Ovary (tissue), 3 donors: ENCODE measurements around the gene TXK.

ENCODE experiments used
- EP300 ChIP-seq: sonication (generic); formaldehyde crosslinking; IDR thresholded peaks from one replicate; pipeline ENCODE4 v1.6.1; 2017; ENCODE audit warnings: antibody characterized with exemption
- TF ChIP-seq, protein P1 (sequence below), 3 donors: fragments of 450-650 bp in 2 of 3; fragments of 200-600 bp in 1 of 3; IDR thresholded peaks; one replicate each; pipeline versions ENCODE4 v1.5.1 to v1.8.0; 2016 to 2022; ENCODE audit warnings: antibody characterized with exemption in 3 of 3, mild to moderate bottlenecking in 1 of 3
- donor health status: DM: no; HTN: no; CAD: no.

DNA sequence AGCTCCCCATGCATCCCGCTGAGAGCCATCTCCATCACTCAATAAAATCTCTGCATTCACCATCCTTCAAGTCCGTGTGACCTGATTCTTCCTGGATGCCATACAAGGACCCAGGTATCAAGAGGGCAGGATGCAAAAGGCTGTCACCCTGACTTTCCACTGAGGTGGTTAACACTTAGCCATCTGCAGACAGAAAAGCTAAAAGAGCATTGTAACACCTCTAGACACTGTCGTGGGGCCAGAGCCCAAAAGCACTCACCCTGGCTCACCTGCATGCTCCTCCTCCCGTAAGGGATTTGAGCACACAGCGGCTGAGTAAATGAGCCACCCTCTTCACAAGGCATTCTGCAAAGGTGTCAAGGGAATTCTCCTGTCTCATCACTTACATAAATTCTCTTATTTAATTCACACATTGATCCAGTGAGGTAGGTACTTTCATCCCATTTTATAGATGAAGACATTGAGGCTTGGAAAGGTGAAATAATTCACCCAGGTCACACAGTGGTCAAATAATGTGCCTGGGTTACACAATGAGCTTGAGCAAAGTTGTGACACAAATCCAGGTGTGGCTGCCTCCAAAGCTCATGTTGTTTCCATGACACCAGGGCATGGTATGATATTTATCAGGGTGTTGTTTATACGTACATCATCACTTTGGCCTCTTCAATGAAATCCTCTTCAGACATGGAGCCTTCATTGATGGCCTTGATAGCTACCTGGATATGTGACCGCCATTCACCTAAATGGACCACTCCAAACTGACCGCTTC, 48.0 kb downstream of the TXK start:
- TF ChIP-seq, protein P1, sequence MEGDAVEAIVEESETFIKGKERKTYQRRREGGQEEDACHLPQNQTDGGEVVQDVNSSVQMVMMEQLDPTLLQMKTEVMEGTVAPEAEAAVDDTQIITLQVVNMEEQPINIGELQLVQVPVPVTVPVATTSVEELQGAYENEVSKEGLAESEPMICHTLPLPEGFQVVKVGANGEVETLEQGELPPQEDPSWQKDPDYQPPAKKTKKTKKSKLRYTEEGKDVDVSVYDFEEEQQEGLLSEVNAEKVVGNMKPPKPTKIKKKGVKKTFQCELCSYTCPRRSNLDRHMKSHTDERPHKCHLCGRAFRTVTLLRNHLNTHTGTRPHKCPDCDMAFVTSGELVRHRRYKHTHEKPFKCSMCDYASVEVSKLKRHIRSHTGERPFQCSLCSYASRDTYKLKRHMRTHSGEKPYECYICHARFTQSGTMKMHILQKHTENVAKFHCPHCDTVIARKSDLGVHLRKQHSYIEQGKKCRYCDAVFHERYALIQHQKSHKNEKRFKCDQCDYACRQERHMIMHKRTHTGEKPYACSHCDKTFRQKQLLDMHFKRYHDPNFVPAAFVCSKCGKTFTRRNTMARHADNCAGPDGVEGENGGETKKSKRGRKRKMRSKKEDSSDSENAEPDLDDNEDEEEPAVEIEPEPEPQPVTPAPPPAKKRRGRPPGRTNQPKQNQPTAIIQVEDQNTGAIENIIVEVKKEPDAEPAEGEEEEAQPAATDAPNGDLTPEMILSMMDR (IDR thresholded peaks at IDR 0.05): no peak
- TF ChIP-seq EP300: no peak
